ENCODE results near the gene DISP1.

The DISP1 gene

DNA sequence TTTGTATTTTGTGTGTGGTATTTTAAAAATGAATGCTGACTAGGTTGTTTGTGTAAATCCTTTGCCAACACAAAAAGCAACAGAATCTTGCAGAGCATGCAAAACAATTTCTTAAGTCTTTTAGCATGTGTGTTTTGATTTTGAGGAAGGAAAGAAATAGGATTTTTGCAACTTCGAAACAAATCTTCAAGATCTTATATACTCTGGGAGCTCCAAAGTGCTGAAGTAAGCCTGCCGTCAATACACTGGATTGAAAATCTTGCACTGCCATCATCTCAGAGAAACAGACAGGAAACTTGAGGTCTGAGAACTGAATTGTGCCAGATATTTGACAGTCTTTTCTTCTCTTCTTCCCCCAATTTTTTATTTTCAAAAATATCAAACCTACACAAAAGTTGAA, 29.3 kb upstream of the DISP1 start:
- Histone ChIP-seq H3K4me1 (no peaks in the 10 kb centered on the region), H3K4me3 (no peak overlapping the region), H3K27me3 (ENCODE audit: low read depth) (no peaks in the 10 kb centered on the region), H3K36me3 (replicated peaks) (no peaks in the 10 kb centered on the region), H3K9me3 (no peaks in the 10 kb centered on the region)
- DNase-seq (ENCODE audit: low spot score in 2 of 2), result no peak
- in situ Hi-C loops (cut with MboI; ENCODE audit: low sequenced_read_pairs), result no loop called here

DNA sequence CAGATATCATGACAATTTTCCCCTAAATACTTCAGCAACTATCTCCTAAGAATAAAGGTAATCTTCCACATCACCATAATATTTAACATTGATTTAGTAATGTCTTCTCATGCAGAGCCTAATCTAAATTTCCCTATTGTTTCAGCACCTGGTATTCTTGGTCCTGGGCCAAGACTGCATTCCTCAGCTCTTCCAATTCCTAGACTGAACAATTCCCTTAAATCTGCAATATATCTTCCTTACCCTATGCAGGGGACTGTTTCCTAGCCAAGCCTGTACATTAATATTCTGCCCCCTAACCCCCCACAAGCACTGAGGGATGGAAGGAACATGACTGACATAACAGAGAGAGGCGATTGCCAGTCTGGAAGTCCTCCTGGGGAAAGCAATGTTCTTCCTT, 28.7 kb upstream of the DISP1 start:
- H3K36me3 ChIP-seq (replicated peaks), result no peaks in the 10 kb centered on the region
- no peaks in the 10 kb centered on the region for H3K27me3 ChIP-seq (ENCODE audit: low read depth)
- no peak for DNase-seq (ENCODE audit: low spot score in 2 of 2)
- no peaks in the 10 kb centered on the region for H3K4me1 ChIP-seq
- H3K4me3 ChIP-seq, result no peak overlapping the region
- in situ Hi-C loops (cut with MboI; ENCODE audit: low sequenced_read_pairs), result no loop called here
- no peaks in the 10 kb centered on the region for H3K9me3 ChIP-seq

DNA sequence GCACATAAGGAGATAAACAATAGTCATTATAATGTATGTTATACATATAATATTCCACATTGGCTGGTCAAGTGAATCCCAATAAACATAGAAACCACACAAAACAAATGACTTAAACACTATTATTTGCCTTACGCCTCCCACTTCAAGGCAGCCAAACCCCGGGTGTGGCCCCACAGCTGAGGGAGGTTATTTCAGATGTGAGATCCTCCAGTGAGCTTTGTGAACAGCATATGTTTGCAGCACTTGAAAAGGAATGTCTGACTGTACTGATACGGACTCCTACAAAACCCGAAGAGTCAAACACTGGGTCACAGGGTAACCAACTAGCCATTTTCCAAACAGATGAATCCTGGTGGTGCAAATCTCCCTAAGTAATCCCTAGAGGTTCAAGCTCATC, 27.1 kb upstream of the DISP1 start:
- H3K4me3 ChIP-seq, result no peak overlapping the region
- in situ Hi-C loops (cut with MboI; ENCODE audit: low sequenced_read_pairs), result no loop called here
- no peaks in the 10 kb centered on the region for H3K9me3 ChIP-seq
- H3K27me3 ChIP-seq (ENCODE audit: low read depth), result no peaks in the 10 kb centered on the region
- DNase-seq (ENCODE audit: low spot score in 2 of 2), result no peak
- H3K4me1 ChIP-seq, result no peaks in the 10 kb centered on the region
- H3K36me3 ChIP-seq (replicated peaks), result no peaks in the 10 kb centered on the region

DNA sequence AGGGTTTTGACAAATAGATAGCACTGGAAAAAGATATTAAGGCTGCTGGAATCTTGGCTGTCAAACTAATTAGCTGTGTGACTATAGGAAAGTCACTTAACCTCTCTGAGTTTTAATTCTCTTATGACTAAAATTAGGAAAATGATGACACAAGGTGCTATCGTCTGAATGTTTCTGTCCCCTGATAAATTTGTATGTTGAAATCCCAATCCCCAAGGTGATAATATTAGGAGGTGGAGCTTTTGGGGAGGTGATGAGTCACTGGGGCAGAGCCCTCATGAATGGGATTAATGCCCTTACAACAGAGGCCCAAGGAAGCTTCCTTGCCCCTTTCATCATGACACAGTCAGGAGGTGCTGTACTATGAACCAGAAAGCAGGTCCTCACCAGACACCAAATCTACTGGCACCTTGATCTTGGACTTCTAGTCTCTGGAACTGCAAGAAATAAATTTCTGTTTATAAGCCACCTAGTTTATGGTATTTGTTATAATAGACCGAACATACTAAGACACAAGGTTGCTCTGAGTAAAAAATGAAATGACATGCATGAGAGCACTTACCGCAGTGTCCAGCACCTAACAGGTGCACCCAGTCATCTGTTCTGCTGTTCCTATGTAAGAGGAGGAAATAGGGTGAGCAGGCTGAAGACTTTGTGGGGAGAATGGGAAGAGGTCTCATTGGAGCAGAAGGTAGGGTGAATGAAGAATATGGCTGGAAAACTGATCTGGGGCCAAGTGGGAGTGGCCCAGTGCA, 26.3 kb upstream of the DISP1 start:
- H3K9me3 ChIP-seq, result no peaks in the 10 kb centered on the region
- in situ Hi-C loops (cut with MboI; ENCODE audit: low sequenced_read_pairs), result no loop called here
- no peak overlapping the region for H3K4me3 ChIP-seq
- no peak for DNase-seq (ENCODE audit: low spot score in 2 of 2)
- no peaks in the 10 kb centered on the region for H3K4me1 ChIP-seq
- no peaks in the 10 kb centered on the region for H3K27me3 ChIP-seq (ENCODE audit: low read depth)
- no peaks in the 10 kb centered on the region for H3K36me3 ChIP-seq (replicated peaks)

DNA sequence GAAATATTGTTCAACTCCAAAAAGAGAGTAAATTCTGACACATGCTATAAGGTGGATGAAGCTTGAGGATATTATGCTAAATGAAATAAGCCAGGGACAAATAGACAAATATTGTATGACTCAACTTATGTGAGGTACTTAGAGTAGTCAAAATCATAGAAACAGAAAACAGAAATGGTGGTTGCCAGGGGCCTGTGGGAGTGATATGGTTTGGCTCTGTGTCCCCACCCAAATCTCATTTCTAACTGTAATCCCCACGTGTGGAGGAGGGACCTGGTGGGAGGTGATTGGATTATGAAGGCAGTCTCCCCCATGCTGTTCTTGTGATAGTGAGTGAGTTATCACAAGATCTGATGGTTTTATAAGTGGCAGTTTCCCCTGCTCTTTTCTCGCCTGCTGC, 24.7 kb upstream of the DISP1 start:
- H3K9me3 ChIP-seq, result no peaks in the 10 kb centered on the region
- in situ Hi-C loops (cut with MboI; ENCODE audit: low sequenced_read_pairs), result loop anchor here (5.0 to 10.0 kb wide), 2 partner anchors 302 to 885 kb away; no protein-coding TSS in a partner anchor
- DNase-seq (ENCODE audit: low spot score in 2 of 2), result no peak
- no peaks in the 10 kb centered on the region for H3K36me3 ChIP-seq (replicated peaks)
- H3K27me3 ChIP-seq (ENCODE audit: low read depth), result no peaks in the 10 kb centered on the region
- H3K4me1 ChIP-seq, result no peaks in the 10 kb centered on the region
- no peak overlapping the region for H3K4me3 ChIP-seq

DNA sequence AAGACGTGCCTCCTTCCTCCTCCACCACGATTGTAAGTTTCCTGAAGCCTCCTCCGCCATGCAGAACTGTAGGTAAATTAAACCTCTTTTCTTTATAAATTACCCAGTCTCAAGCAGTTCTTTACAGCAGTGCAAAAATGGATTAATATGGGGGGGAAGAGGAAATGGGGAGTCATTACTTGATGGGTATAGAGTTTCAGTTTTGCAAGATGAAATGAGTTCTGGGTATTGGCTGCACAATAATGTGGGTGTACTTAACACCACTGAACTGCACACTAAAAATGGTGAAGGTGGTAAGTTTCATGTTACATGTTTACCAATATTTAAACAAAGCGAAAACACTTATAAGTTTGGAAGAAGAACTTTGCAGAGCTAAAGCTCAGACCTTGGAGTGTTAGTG, 24.3 kb upstream of the DISP1 start:
- Histone ChIP-seq H3K9me3 (no peaks in the 10 kb centered on the region), H3K36me3 (replicated peaks) (no peaks in the 10 kb centered on the region), H3K4me3 (no peak overlapping the region), H3K4me1 (no peaks in the 10 kb centered on the region), H3K27me3 (ENCODE audit: low read depth) (no peaks in the 10 kb centered on the region)
- DNase-seq (ENCODE audit: low spot score in 2 of 2), result no peak
- in situ Hi-C loops (cut with MboI; ENCODE audit: low sequenced_read_pairs), result loop anchor here (5.0 to 10.0 kb wide), 2 partner anchors 302 to 884 kb away; no protein-coding TSS in a partner anchor

DNA sequence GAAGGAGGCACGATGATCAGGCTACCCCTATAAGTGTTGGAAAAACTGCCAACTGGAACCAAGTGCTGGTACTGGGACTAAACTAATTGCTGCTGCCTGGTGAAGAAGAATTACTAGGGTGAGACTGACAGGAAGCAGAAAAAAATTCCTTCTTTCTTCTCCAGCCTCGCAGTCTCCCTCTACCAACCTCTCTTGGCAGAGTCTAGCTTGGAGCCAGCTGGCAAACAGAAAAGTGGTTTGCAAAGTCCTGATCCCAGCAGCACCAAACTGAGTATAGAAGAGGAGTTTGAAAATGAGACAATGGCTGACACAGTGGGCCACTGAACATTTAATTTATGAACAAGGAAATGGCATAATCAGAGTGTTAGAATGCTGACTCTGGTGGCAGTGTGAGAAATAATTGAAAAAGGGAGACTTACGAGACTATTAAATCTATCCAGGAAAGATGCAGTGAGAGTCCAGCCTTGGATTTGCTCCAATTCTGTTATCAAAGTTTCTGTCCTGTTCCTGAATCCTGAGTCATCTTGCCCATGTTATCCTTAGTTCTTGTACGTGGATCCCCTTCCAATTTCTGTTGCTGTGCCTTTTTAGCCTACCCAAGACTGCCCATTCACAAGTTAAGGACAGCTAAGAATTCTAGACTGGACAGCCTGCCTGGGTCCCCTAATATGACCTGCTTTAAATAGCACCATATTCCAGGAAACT, 23.7 kb upstream of the DISP1 start:
- DNase-seq (ENCODE audit: low spot score in 2 of 2), result no peak
- Histone ChIP-seq H3K4me1 (no peaks in the 10 kb centered on the region), H3K9me3 (no peaks in the 10 kb centered on the region), H3K4me3 (no peak overlapping the region), H3K27me3 (ENCODE audit: low read depth) (no peaks in the 10 kb centered on the region), H3K36me3 (replicated peaks) (no peaks in the 10 kb centered on the region)
- in situ Hi-C loops (cut with MboI; ENCODE audit: low sequenced_read_pairs), result loop anchor here (5.0 to 10.0 kb wide), 2 partner anchors 301 to 884 kb away; no protein-coding TSS in a partner anchor

DNA sequence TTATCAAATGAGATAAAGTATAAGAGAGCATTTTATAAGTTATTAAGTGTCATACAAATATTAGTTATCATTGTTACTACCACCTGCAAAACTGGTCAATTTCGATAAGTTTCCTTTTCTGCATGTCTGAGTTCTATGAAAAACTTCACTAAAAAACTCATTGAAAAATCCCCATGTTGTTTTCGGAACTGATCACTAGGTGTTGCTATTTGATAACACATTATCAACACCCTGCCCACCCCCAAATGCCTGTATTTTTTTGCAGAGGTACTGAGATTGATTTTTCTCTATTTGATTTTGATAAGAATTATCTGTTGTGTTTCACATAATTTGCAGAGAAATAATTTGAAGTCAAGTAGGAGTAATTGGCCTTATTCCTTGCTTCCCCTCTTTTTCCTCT, 22.1 kb upstream of the DISP1 start:
- Histone ChIP-seq H3K4me3 (no peak overlapping the region), H3K9me3 (no peaks in the 10 kb centered on the region), H3K36me3 (replicated peaks) (no peaks in the 10 kb centered on the region), H3K27me3 (ENCODE audit: low read depth) (no peaks in the 10 kb centered on the region), H3K4me1 (no peaks in the 10 kb centered on the region)
- in situ Hi-C loops (cut with MboI; ENCODE audit: low sequenced_read_pairs), result loop anchor here (5.0 to 10.0 kb wide), 2 partner anchors 300 to 882 kb away; no protein-coding TSS in a partner anchor
- no peak for DNase-seq (ENCODE audit: low spot score in 2 of 2)

DNA sequence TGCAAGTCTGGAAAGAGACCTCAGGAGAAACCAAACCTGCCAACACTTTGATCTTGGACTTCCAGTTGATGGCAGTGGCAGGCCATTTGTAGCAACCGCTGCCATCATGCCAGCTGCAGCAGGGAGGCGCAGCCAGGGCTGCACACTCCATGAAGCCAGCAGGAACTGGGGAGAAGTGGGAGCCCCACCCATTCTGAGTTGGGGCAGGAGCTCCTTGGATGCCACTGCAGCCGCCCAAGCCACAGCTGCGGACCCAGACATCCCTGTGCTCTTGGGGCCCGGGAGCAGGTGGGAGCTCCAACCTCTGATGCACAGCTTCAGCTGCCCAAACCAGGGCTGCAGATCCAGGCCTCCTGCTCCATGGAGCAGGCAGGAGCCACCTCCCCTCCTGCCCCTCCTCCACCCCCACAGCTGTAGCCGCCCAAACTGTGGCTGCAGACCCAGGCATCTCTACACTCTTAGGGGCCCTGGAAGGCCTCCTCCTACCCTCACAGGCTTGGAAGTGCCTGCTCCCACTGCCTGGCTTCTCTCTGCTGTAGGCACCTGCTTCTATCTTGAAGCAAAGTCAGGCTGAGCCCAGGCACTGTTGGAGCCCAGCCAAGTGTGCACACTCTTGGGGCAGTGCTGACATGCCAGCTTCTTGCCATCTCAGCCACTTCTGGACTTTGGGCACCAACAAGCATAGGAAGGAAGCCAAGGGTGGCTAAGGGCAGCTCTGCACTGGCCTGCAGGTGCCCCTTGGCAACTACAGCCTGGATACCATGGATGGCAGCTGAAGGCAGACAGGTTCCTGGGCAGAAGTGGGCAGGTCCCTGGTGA, 20.0 kb upstream of the DISP1 start:
- H3K36me3 ChIP-seq (replicated peaks), result no peaks in the 10 kb centered on the region
- no peaks in the 10 kb centered on the region for H3K9me3 ChIP-seq
- peaks cover 3% of the 10 kb centered on the region; the same call in 1 of the 2 replicates for H3K27me3 ChIP-seq (ENCODE audit: low read depth)
- DNase-seq (ENCODE audit: low spot score in 2 of 2), result no peak
- in situ Hi-C loops (cut with MboI; ENCODE audit: low sequenced_read_pairs), result loop anchor here (5.0 to 10.0 kb wide), 2 partner anchors 297 to 880 kb away; no protein-coding TSS in a partner anchor
- H3K4me3 ChIP-seq, result no peak overlapping the region
- H3K4me1 ChIP-seq, result no peaks in the 10 kb centered on the region

DNA sequence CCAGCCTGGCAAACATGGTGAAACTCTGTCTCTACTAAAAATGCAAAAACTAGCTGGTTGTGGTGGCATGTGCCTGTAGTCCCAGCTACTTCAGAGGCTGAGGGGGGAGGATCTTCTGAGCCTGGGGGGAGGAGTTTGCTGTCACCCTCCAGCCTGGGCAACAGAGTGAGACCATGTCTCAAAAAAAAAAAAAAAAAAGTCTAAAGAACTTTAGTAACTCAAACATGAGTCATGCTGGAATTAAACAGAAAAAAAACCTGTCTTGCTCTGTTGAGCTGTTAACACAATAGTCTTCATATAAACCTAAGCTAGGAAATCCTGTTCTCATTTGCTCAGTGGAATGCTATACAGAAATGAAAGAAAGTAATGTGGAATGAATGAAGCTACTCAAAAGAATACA, 16.7 kb upstream of the DISP1 start:
- Histone ChIP-seq H3K27me3 (ENCODE audit: low read depth) (peaks cover 10% of the 10 kb centered on the region), H3K9me3 (no peaks in the 10 kb centered on the region), H3K4me1 (no peaks in the 10 kb centered on the region), H3K36me3 (replicated peaks) (no peaks in the 10 kb centered on the region), H3K4me3 (no peak overlapping the region)
- in situ Hi-C loops (cut with MboI; ENCODE audit: low sequenced_read_pairs), result loop anchor here (10.0 kb wide), 1 partner anchor 877 kb away; no protein-coding TSS in a partner anchor
- DNase-seq (ENCODE audit: low spot score in 2 of 2), result no peak

DNA sequence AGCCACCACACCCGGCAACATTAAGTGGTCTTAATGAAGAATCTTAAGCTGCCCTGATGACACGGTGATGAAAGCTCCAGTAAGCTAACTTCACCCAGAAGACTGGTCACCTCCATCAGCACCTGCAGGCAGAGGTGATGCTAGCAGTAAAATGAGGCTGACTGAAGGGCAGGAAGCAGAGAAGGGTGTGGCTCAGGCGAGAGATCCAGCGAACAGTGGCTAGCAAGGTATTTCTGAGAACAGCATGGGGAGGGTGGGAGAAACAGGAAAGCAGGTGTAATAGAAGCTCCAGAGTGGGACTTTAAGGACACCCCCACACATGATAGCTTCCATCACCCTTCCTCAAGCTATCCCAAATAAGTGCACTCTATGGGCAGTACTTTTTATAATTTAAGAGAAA, 15.9 kb upstream of the DISP1 start:
- H3K36me3 ChIP-seq (replicated peaks), result no peaks in the 10 kb centered on the region
- no peaks in the 10 kb centered on the region for H3K4me1 ChIP-seq
- in situ Hi-C loops (cut with MboI; ENCODE audit: low sequenced_read_pairs), result loop anchor here (10.0 kb wide), 1 partner anchor 876 kb away; no protein-coding TSS in a partner anchor
- H3K27me3 ChIP-seq (ENCODE audit: low read depth), result peaks cover 10% of the 10 kb centered on the region
- no peak overlapping the region for H3K4me3 ChIP-seq
- no peak for DNase-seq (ENCODE audit: low spot score in 2 of 2)
- no peaks in the 10 kb centered on the region for H3K9me3 ChIP-seq

DNA sequence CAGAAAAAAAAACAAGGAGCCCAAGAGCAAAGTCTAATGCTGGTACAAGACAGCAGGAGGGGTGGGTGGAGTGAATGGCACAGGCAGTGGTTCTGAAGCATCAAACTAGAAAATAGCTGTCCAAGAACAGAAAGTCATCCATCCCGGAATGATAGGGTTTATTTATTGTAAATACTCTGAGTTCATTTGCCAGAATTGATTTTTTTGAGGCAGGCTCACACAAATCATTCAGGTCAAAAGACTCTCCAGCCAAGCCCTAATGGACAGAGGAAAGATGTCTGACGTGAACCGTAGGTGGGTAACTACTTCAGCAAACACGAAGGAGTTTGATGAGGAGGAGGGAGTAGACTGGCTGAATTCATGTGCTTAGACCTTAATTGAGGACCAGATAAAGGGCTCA, 13.8 kb upstream of the DISP1 start:
- Histone ChIP-seq H3K27me3 (ENCODE audit: low read depth) (peaks cover 10% of the 10 kb centered on the region), H3K4me1 (no peaks in the 10 kb centered on the region), H3K36me3 (replicated peaks) (no peaks in the 10 kb centered on the region), H3K4me3 (no peak overlapping the region), H3K9me3 (no peaks in the 10 kb centered on the region)
- in situ Hi-C loops (cut with MboI; ENCODE audit: low sequenced_read_pairs), result no loop called here
- no peak for DNase-seq (ENCODE audit: low spot score in 2 of 2)

DNA sequence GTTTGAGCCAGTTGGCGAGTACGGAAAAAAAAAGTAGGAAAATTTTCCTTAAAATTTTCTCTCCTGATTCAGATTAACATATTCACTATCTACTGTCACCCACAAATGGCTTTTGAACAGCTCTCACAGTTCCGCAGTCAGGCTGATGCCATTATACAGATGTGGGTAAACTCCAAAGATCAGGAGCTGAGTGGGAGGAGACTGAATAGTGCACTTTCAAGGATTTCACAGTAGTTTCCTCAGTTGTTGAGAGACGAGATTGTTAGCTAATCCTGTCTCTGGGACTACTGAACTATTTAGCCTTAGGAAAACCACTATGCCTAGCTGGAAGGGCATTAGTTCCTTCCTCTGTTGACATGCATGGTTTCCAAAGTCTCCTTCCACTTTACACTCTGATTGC, 3.2 kb upstream of the DISP1 start:
- Histone ChIP-seq H3K9me3 (no peaks in the 10 kb centered on the region), H3K27me3 (ENCODE audit: low read depth) (no peaks in the 10 kb centered on the region), H3K36me3 (replicated peaks) (no peaks in the 10 kb centered on the region), H3K4me1 (peaks cover 5% of the 10 kb centered on the region; the same call in 1 of the 2 replicates), H3K4me3 (no peak overlapping the region)
- no peak for DNase-seq (ENCODE audit: low spot score in 2 of 2)
- in situ Hi-C loops (cut with MboI; ENCODE audit: low sequenced_read_pairs), result no loop called here
